Measurements from ENCODE around the gene PTPRT.

DNA sequence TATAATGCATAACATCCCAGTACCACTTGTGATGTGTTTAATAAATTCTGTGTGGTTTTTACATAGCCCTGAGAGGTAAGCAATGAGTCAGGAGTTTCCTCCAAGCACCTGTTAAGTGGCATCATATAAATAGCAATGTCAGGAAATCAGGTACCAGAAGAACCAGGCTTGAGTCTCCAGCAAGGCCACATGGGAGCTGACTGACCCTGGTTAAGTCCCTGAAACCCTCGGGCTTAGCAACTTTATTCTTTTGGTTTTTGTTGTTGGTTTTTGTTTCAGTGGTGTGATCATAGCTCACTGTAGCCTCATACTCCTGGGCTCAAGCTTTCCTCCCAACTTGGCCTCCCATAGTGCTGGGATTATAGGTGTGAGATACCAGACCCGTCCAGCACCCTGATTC lies 70.0 kb downstream of the PTPRT start:
- TF ChIP-seq, protein P1, sequence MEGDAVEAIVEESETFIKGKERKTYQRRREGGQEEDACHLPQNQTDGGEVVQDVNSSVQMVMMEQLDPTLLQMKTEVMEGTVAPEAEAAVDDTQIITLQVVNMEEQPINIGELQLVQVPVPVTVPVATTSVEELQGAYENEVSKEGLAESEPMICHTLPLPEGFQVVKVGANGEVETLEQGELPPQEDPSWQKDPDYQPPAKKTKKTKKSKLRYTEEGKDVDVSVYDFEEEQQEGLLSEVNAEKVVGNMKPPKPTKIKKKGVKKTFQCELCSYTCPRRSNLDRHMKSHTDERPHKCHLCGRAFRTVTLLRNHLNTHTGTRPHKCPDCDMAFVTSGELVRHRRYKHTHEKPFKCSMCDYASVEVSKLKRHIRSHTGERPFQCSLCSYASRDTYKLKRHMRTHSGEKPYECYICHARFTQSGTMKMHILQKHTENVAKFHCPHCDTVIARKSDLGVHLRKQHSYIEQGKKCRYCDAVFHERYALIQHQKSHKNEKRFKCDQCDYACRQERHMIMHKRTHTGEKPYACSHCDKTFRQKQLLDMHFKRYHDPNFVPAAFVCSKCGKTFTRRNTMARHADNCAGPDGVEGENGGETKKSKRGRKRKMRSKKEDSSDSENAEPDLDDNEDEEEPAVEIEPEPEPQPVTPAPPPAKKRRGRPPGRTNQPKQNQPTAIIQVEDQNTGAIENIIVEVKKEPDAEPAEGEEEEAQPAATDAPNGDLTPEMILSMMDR (IDR thresholded peaks at IDR 0.05), result no peak
- TF ChIP-seq POLR2A (IDR thresholded peaks at IDR 0.05), result no peak
